GM21381 (cell line): ENCODE measurements around the gene PRDM7.
"Not testable (repeated sequence)": the region's sequence is repeated elsewhere in the genome, so short reads cannot be mapped to it uniquely, and the experiment has no call there.

Experiments used
- ATAC-seq: cut with Tn5 transposase; IDR thresholded peaks from one replicate; pipeline ENCODE4 v1.9.1; 2021; ENCODE audit warnings: mild to moderate bottlenecking, moderate library complexity; ENCODE audit not compliant: unreplicated experiment

PRDM7 gene

GRCh38 chr16:90077240-90077756 is at the start of gene PRDM7:
TSS of gene PRDM7 (minus strand) at chr16:90077331. CDS start at chr16:90075910, 1,421 bp downstream.
- peak; percentile 91 for ATAC-seq

DNA sequence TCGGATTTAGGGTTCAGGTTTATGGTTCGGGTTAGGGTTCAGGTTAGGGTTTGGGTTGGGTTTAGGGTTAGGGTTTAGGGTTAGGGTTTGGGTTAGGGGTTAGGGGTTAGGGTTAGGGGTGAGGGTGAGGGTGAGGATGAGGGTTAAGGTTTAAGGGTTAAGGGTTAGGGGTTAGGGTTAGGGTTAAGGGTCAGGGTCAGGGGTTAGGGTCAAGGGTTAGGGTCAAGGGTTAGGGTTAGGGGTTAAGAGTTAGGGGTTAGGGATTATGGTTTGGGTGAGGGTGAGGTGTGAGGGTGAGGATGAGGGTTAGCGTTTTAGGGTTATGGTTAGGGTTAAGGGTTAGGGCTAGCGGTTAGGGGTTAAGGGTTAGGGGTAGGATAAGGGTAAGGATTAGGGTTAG is 44.7 kb upstream of the PRDM7 start:
- not testable (repeated sequence) for ATAC-seq

DNA sequence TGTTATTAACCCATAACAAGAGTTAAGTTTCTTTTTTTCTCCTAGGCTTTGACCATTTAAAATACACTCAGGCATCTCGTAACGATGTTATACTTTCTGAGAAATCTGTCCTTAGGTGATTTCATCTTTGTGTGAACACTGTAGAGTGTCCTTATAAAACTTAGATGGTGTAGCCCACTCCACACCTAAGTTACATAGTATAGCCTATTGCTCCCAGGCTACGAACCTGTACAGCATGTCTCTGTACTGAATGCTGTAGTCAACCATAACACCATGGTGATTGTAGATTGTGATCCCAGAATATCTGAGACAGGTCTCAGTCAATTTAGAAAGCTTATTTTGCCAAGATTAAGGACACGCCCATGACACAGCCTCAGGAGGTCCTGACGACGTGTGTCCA is 30.5 kb upstream of the PRDM7 start:
- ATAC-seq = not testable (repeated sequence)

DNA sequence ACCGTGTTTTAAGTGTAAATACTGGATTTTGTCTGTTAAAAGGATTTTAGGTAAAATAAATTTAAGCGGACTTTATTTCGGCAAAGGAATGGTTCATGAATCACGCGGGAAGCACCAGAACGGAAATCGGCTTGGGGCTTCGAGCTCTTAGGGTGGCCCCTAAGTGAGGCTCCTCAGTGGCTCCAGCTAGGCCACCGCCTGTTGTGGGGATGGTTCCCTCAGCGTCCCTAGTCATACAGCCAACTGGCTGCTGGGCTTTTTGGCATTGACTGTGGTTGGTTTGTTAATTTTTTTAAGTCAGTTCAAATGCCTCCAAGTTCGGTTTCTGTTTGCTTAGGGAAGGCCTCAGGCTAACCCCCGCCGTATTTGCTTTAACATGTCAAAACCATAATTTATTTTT is 29.9 kb upstream of the PRDM7 start:
- not testable (repeated sequence) for ATAC-seq

DNA sequence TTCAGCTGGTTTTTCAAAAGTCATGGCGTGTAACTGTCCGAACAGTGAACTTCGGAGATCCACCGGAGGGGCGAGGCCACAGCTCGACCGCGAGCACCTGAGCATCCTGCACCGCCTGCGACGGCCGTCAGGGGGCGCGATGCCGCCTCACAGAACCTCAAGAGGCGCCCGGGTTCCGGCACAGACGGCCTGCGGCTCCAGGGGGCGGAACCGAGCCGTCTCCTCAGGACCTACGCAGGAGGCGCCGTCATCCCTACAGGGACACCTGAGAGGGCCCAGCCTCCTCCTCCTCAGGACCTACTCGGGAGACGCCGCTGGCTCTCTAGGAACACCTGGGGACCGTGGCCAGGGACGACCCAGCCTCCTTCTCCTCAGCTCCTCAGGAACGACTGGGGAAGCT is 29.1 kb upstream of the PRDM7 start:
- ATAC-seq = not testable (repeated sequence)

GRCh38 chr16:90104725-90105124 is 27.6 kb upstream of the PRDM7 start:
- ATAC-seq = not testable (repeated sequence)

- ATAC-seq = not testable (repeated sequence)
Observed at GRCh38 chr16:90102086-90102884, 25.2 kb upstream of the PRDM7 start.

- not testable (repeated sequence) for ATAC-seq
Observed at GRCh38 chr16:90101332-90101731, 24.2 kb upstream of the PRDM7 start.

DNA sequence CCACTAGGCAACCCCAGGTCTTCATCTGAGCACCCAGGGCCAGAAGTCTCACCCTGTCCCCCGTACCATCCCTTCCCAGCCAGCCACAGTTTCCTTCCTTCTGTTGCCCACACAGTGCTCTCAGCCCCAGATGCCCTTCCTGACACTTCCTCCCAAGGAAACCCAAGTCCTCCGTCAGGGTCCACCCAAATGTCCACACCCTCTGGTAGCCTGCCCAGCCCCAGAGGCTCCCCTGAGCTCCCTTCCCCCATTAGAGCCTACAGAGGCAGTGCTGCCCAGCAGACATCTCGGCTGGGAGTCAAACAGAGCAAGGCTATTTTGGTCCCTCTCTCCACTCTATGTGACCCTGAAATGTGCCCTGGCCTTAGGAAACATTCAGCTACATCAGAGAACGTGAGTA is 23.7 kb upstream of the PRDM7 start:
- ATAC-seq = not testable (repeated sequence)

- ATAC-seq = not testable (repeated sequence)
Observed at GRCh38 chr16:90100229-90100628, 23.1 kb upstream of the PRDM7 start.

DNA sequence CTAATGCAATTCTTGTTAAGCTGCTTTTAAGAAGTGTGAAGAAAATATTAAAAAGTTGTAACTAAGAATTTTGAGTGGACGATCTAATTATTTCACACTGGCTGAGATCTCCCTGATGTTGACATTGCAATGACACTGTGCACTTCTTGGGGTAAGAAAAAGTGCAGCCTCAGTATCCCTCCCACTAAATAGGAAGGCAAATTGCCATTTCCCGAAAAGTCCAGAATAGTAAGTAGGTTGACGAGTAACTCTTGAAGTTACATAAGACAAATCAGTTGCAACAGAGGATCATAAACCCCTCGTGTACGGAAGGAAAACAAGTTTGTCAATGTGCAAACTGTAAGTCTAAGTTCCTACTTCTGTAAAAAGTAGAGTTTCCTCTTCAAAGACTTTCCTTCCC is 21.8 kb upstream of the PRDM7 start:
- not testable (repeated sequence) for ATAC-seq

DNA sequence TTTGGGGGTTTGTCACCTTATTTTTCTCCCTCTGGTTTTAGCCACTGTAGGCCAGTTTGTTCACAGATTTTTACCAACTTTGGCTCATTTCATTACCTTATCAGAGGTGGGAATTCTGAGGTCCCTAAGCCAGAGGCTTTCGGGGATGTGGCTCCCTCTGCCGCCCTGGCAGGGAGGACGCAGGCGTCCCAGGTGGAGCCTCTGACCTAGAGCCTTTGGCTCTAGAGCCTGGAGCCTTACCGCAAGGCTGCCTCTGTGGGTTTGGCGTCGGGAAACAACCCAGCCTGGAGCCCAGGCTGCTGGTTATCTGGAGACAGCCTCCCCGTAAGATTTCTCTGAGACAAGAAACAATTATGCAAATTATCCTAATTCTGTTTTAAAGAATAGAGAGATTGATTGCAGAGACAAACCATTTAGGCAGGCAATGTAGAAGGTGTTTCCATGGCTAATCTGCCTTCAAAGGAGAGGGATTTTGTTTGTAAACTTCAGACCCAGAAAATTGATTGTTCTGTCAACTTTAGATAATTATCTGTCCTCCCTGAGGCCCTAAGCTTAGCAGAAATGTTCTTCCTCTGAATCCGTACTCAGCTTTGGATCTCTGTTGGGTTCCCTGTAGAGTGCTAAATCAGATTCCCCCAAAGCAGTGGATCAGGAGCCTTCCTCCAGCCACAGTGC is 20.0 kb upstream of the PRDM7 start:
- not testable (repeated sequence) for ATAC-seq

- not testable (repeated sequence) for ATAC-seq
Observed at GRCh38 chr16:90094791-90095190, 17.7 kb upstream of the PRDM7 start.

GRCh38 chr16:90094296-90094695 is 17.2 kb upstream of the PRDM7 start:
- ATAC-seq = not testable (repeated sequence)

DNA sequence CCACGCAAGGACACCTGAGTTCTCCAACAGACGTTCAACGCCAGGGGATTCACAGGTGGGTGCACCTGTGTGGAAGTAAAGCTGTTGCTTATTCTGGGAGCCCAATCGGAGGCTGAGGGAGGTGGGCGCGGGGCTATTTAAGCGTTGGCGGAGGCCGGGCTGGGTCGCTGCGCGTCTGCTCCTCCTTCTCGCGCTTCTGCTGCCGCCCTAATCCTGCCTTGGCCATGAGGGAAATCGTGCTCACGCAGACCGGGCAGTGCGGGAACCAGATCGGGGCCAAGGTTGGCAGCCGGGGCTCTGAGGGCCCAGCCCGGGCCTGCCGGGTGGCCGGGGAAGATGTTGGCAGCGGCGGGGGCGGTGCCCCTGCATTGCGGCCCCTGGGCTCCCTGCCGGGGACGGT is 16.7 kb upstream of the PRDM7 start:
- ATAC-seq = not testable (repeated sequence)

DNA sequence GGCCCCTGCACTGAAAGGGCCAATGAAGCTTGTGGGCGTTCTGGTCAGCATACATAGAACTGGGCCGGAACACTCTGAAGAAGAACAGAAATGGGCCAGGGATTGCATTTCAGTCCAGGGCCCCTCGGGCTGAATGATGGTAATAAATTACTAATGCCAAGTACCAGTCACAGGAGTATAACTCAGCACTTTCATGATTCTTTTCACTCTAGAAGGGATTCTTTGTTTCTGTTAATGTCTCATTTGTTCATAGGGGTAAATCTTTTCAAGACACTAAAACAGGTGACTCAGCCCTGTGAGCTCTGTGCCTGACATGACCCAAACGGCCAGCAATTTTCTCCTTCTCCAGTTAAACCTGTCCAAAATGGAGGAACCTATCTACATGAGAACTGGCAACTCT is 15.7 kb upstream of the PRDM7 start:
- ATAC-seq = not testable (repeated sequence)

DNA sequence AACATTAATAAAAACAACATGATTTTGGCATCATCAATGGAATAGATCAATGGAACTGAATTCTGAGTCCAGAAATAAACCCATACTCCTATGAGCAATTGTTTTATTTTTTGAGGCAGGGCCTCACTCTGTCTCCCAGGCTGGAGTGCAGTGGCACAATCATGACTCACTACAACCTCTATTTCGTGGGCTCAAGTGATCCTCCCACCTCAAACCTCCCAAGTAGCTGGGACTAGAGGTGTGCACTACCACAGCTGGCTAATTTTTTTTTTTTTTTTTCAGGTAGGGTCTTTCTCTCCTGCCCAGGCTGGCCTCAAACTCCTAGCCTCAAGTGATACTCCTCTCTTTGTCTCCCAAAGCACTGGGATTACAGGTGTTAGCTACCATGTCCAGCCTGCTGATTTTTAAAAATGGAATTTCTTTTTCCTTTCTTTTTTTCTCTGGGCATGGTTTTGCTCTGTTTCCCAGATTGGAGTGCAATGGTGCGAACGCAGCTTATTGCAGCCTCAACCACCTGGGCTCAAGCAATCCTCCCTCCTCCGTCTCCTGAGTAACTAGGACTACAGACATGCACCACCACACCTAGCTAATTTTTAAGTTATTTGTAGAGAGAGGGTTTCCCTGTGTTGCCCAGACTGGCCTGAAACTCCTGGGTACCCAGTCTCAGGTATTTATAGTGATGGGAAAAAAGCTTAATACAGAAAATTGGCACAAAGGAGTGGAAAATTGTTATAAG is 7.3 kb upstream of the PRDM7 start:
- ATAC-seq = no peak

DNA sequence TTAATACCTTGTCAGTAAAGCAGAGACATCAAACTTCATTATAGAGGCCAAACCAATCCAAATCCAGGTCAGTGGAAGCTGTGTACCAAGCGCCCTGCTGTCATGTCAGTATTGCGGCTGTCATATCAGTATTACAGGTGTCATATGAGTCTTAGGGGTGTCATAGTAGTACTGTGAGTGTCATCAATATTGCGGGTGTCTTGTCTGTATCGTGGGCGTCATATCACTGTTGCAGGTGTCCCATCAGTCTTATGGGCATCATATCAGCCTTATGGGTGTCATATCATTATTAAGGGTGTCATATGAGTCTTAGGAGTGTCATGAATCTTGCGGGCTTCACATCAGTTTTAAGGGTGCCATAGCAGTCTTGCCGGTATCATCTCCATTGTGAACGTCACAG is 6.0 kb upstream of the PRDM7 start:
- no peak for ATAC-seq

DNA sequence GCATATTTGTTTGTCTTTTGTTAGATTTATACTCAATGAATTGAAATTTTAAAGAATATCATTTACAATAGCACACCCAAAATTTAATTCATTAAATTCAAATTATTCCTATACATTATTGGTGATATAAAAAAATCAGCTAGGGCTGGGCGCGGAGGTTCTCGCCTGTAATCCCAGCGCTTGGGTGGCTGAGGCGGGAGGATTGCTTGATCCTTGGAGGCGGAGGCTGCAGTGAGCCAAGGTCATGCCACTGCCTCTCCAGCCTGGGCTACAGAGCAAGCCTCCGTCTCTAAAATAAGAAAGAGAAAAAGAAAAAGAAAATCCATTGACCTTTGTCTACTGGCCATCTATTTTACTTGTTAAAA is 4.5 kb upstream of the PRDM7 start:
- ATAC-seq = no peak

GRCh38 chr16:90078579-90078895 is 1.4 kb upstream of the PRDM7 start:
- ATAC-seq = no peak

DNA sequence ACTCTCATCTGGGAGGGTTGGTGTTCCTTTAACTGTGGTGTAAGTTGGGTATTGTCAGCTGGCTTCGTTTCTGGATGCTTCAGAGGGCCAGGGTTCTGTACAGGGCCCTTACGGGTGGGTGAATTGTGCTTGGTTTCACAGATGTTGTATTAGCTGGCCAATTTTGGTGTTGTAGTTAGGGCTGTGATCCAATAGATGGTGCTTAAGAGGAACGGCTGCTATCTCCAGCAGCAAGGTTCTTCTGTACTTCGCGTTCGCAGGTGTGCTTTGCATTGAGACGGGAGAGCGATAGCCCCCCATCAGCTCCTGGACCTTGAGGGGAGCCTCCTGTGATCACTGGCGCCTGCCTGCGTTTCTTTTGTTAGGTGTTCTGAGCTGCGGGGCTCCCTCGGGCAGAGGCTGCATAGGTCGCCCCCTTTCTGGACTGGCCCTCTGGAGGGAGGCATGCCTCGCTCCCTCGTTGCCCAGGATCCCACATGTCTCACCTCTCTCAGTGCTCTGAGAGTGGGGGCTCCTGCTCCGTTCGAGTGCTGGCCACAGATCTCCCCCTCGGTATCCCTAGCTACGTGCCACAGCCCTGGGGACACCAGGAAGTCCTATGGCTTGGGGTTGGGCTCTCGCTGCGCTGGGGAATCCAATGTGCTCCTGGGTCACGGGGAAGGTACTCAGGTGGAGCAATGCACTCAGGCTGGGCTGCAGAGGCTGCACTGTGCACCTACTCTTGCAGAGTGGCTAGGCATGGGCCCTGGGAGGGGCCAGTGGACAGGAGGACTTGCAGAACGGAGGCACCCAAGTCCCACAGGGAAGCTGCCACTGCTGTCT is 837 bp upstream of the PRDM7 start:
- ATAC-seq = peak; percentile 39
